CD14-positive monocyte (primary cell): ENCODE data around the gene EDA. TPM values are rescaled to one million over a fixed set of nuclear protein-coding genes. Genes with fewer than 3 reads are reported as not detected.

Experiments used
- DNase-seq, 3 donors: peaks; one replicate each; pipeline ENCODE4 v3.0.0-alpha.2; 2011 to 2022
- H2AFZ ChIP-seq: 2 replicates; pipeline ENCODE4 v1.6.0; 2012; ENCODE audit warnings: mild to moderate bottlenecking, low read depth, low read length, inconsistent platforms; ENCODE audit not compliant: insufficient read depth, poor library complexity, severe bottlenecking
- H3K27ac ChIP-seq, 2 donors: 1 replicate in 1 of 2; 2 replicates in 1 of 2; pipeline ENCODE4 v1.5.1; 2012 to 2013; ENCODE audit warnings: low read length in 2 of 2, control low read depth in 1 of 2, inconsistent platforms in 1 of 2, low read depth in 1 of 2, mild to moderate bottlenecking in 1 of 2
- H3K27me3 ChIP-seq, 2 donors: one replicate each; pipeline versions ENCODE4 v1.6.0 to v1.6.1; 2011 to 2013; ENCODE audit warnings: low read length in 2 of 2; ENCODE audit not compliant: control insufficient read depth in 2 of 2, insufficient read depth in 2 of 2
- H3K36me3 ChIP-seq, 2 donors: replicated peaks in 1 of 2; 1 replicate in 1 of 2; 2 replicates in 1 of 2; pipeline versions ENCODE4 v1.5.1 to v1.6.1; 2012 to 2013; ENCODE audit warnings: low read length in 2 of 2, control low read depth in 1 of 2, inconsistent platforms in 1 of 2, mild to moderate bottlenecking in 1 of 2; ENCODE audit not compliant: insufficient read depth in 2 of 2, control insufficient read depth in 1 of 2
- H3K4me1 ChIP-seq, 2 donors: 1 replicate in 1 of 2; 2 replicates in 1 of 2; pipeline versions ENCODE4 v1.5.1 to v1.6.1; 2012 to 2013; ENCODE audit warnings: low read length in 2 of 2, control low read depth in 1 of 2, inconsistent platforms in 1 of 2, mild to moderate bottlenecking in 1 of 2, moderate library complexity in 1 of 2; ENCODE audit not compliant: insufficient read depth in 2 of 2, control insufficient read depth in 1 of 2
- H3K4me2 ChIP-seq: replicated peaks from 2 replicates; pipeline ENCODE3; 2012; ENCODE audit warnings: low read length, moderate library complexity, mild to moderate bottlenecking; ENCODE audit not compliant: poor library complexity, severe bottlenecking; ENCODE audit errors: extremely low read depth
- H3K4me3 ChIP-seq, 3 experiments: fragments of 200-600 bp in 1 of 3; sonication (generic) in 1 of 3; replicated peaks in 1 of 3; 1 replicate in 2 of 3; 2 replicates in 1 of 3; pipeline ENCODE4 v1.5.1; 2011 to 2013; ENCODE audit warnings: low read length in 3 of 3, mild to moderate bottlenecking in 3 of 3, control low read depth in 2 of 3, low read depth in 2 of 3, inconsistent platforms in 1 of 3, moderate library complexity in 1 of 3
- H3K79me2 ChIP-seq: 2 replicates; pipeline ENCODE4 v1.6.0; 2012; ENCODE audit warnings: mild to moderate bottlenecking, control low read depth, inconsistent platforms, low read length, moderate library complexity; ENCODE audit not compliant: insufficient read depth
- H3K9ac ChIP-seq: 2 replicates; pipeline ENCODE4 v1.6.0; 2017; ENCODE audit warnings: low read length, mild to moderate bottlenecking; ENCODE audit not compliant: insufficient read depth, poor library complexity, severe bottlenecking
- H3K9me3 ChIP-seq, 2 donors: replicated peaks in 1 of 2; 1 replicate in 1 of 2; 2 replicates in 1 of 2; pipeline versions ENCODE4 v1.5.1 to v1.6.1; 2012 to 2013; ENCODE audit warnings: low read length in 2 of 2, control low read depth in 1 of 2; ENCODE audit not compliant: control insufficient read depth in 1 of 2, insufficient read depth in 1 of 2
- H4K20me1 ChIP-seq: 2 replicates; pipeline ENCODE4 v1.6.0; 2012; ENCODE audit warnings: mild to moderate bottlenecking, low read length, control low read depth, moderate library complexity; ENCODE audit not compliant: insufficient read depth
- H3K27ac Mint-ChIP-seq, 7 donors: one replicate each; pipeline ENCODE4 v1.8.0; 2020; ENCODE audit warnings: mild to moderate bottlenecking in 7 of 7, mixed read lengths in 7 of 7, moderate library complexity in 6 of 7, inconsistent platforms in 2 of 7
- H3K27me3 Mint-ChIP-seq, 3 donors: one replicate each; pipeline ENCODE4 v1.8.0; 2021 to 2022; ENCODE audit warnings: low read depth in 3 of 3, mild to moderate bottlenecking in 3 of 3, mixed read lengths in 3 of 3, moderate library complexity in 3 of 3, inconsistent platforms in 1 of 3
- H3K36me3 Mint-ChIP-seq, 2 donors: one replicate each; pipeline ENCODE4 v1.8.0; 2020; ENCODE audit warnings: mixed read lengths in 2 of 2, inconsistent platforms in 1 of 2, mild to moderate bottlenecking in 1 of 2
- H3K4me1 Mint-ChIP-seq: one replicate; pipeline ENCODE4 v1.8.0; 2020; ENCODE audit warnings: mild to moderate bottlenecking, mixed read lengths
- H3K4me3 Mint-ChIP-seq, 2 donors: one replicate each; pipeline ENCODE4 v1.8.0; 2020; ENCODE audit warnings: mild to moderate bottlenecking in 2 of 2, mixed read lengths in 2 of 2, moderate library complexity in 1 of 2
- H3K9me3 Mint-ChIP-seq, 7 donors: one replicate each; pipeline ENCODE4 v1.8.0; 2020 to 2022; ENCODE audit warnings: mixed read lengths in 7 of 7, mild to moderate bottlenecking in 6 of 7, moderate library complexity in 6 of 7, inconsistent platforms in 2 of 7
- CTCF ChIP-seq: fragments of 200-600 bp; IDR thresholded peaks from one replicate; pipeline ENCODE4 v1.8.0; 2022; ENCODE audit warnings: antibody characterized with exemption, mild to moderate bottlenecking
- WGBS: methylation state at CpG from one replicate; pipeline ENCODE4 v1.1.5; 2013; ENCODE audit warnings: missing lambda C conversion rate; ENCODE audit not compliant: insufficient coverage; 5-methylcytosine and 5-hydroxymethylcytosine counted together
- intact Hi-C, 2 donors: fragments of 100-400 bp; cut with micrococcal nuclease; formaldehyde crosslinking; loops; one replicate each; pipeline versions ENCODE4 v1.15.0 to v1.15.1; 2023
- polyA plus RNA-seq, 3 donors: library from polyadenylated mRNA; depleted of rRNA in 1 of 3; unstranded in 2 of 3; stranded (reverse) in 1 of 3; fragments of 300-500 nt in 2 of 3; fragments of >200 nt in 1 of 3; fragmentation: Illumina TruSeq in 2 of 3; gene quantifications; 1 replicate in 2 of 3; 2 replicates in 1 of 3; pipeline ENCODE4 v1.2.3, GENCODE V29; 2012 to 2021

EDA gene
- polyA plus RNA-seq, 3 donors, result 0.11 to 0.31 TPM; not detected in 1

DNA sequence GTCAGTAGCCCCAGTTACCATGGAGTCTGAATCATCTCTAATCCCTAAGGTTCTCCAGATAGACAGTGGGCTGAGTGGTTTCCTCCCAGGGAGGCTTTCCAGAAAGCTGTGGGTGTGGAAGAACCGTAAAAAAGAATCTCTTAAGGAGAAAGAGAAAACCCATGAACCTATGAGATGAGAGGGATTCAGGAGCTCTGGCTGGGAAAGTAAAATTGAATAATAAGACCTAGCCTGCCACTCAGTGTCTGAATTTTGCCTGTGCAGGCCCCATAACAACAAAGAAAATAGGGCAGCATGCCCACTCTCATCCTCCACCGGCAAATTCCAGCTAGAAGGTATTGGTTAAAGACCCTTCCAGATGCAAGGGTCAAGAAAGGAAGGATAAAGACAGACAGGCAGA is 416.9 kb downstream of the EDA start:
- intact Hi-C loops, result no loop called here
- Mint-ChIP-seq H3K9me3 (no peaks in the 10 kb centered on the region), H3K27ac (no peak overlapping the region), H3K36me3 (no peaks in the 10 kb centered on the region), H3K4me1 (no peaks in the 10 kb centered on the region), H3K27me3 (peaks cover 0 to 7% (median 1%) of the 10 kb centered on the region in 3 donors), H3K4me3 (no peak overlapping the region)
- no peaks in the 10 kb centered on the region for H3K4me1 ChIP-seq
- no peak overlapping the region for H3K4me2 ChIP-seq
- H2AFZ ChIP-seq, result no peak overlapping the region
- no peak for TF ChIP-seq CTCF
- DNase-seq, result no peak
- no peak overlapping the region for H3K9ac ChIP-seq
- H3K79me2 ChIP-seq, result no peaks in the 10 kb centered on the region
- H4K20me1 ChIP-seq, result no peaks in the 10 kb centered on the region
- H3K27ac ChIP-seq, result no peak overlapping the region
- H3K9me3 ChIP-seq, result no peaks in the 10 kb centered on the region
- no peak overlapping the region for H3K4me3 ChIP-seq
- H3K36me3 ChIP-seq, result no peaks in the 10 kb centered on the region
- no peaks in the 10 kb centered on the region for H3K27me3 ChIP-seq
- no CpG with 5 or more reads among the region's 2 CpGs for WGBS

GRCh38 chrX:70033348-70034051 is 417.6 kb downstream of the EDA start:
- Mint-ChIP-seq H3K36me3 (no peaks in the 10 kb centered on the region), H3K4me3 (no peak overlapping the region), H3K4me1 (no peaks in the 10 kb centered on the region), H3K27me3 (peaks cover 0 to 7% (median 1%) of the 10 kb centered on the region in 3 donors), H3K9me3 (no peaks in the 10 kb centered on the region), H3K27ac (peak overlapping the region in 1 of 7 donors; percentile 5)
- H3K79me2 ChIP-seq, result no peaks in the 10 kb centered on the region
- intact Hi-C loops, result no loop called here
- H3K9me3 ChIP-seq, result no peaks in the 10 kb centered on the region
- no peaks in the 10 kb centered on the region for H3K36me3 ChIP-seq
- H3K27ac ChIP-seq, result no peak overlapping the region
- no peaks in the 10 kb centered on the region for H3K4me1 ChIP-seq
- no peaks in the 10 kb centered on the region for H4K20me1 ChIP-seq
- no peaks in the 10 kb centered on the region for H3K27me3 ChIP-seq
- no peak overlapping the region for H2AFZ ChIP-seq
- H3K4me3 ChIP-seq, result no peak overlapping the region
- no peak overlapping the region for H3K4me2 ChIP-seq
- 50% methylated on average over 2 of the region's 10 CpGs for WGBS
- TF ChIP-seq CTCF, result peak; percentile 21
- no peak overlapping the region for H3K9ac ChIP-seq
- DNase-seq, result no peak
